Sigmoid colon (tissue), 7 donors: Measurements from ENCODE around the gene PIK3C2G. TPM values are rescaled to one million over a fixed set of nuclear protein-coding genes. Genes with fewer than 3 reads are reported as not detected.

ENCODE experiments used
- DNase-seq: peaks from one replicate; pipeline ENCODE4 v3.0.0-alpha.2; 2019
- H3K27ac ChIP-seq, 4 donors: fragments of 200-600 bp; sonication (generic); one replicate each; pipeline ENCODE4 v1.5.1; 2016 to 2019; ENCODE audit warnings: mild to moderate bottlenecking in 1 of 4
- H3K27me3 ChIP-seq, 3 donors: fragments of 200-600 bp; sonication (generic); one replicate each; pipeline ENCODE4 v1.5.1; 2019; ENCODE audit warnings: mild to moderate bottlenecking in 1 of 3
- H3K36me3 ChIP-seq, 4 donors: fragments of 200-600 bp; sonication (generic); one replicate each; pipeline ENCODE4 v1.5.1; 2016 to 2019
- H3K4me1 ChIP-seq, 4 donors: fragments of 200-600 bp; sonication (generic); one replicate each; pipeline ENCODE4 v1.5.1; 2017 to 2019
- H3K4me3 ChIP-seq, 4 donors: fragments of 200-600 bp; sonication (generic); one replicate each; pipeline ENCODE4 v1.5.1; 2017 to 2019; ENCODE audit warnings: mild to moderate bottlenecking in 2 of 4, moderate library complexity in 1 of 4
- H3K9me3 ChIP-seq, 4 donors: fragments of 200-600 bp in 3 of 4; sonication (generic) in 3 of 4; one replicate each; pipeline versions ENCODE4 v1.5.1 to v1.6.1; 2013 to 2019
- EP300 ChIP-seq, 4 donors: sonication (generic); formaldehyde crosslinking; IDR thresholded peaks; one replicate each; pipeline ENCODE4 v1.6.1; 2017; ENCODE audit warnings: antibody characterized with exemption in 4 of 4
- POLR2A ChIP-seq, 2 donors: fragments of 450-650 bp; IDR thresholded peaks; one replicate each; pipeline ENCODE4 v1.6.1; 2016; ENCODE audit warnings: antibody characterized with exemption in 2 of 2, mild to moderate bottlenecking in 2 of 2, moderate library complexity in 2 of 2
- POLR2AphosphoS5 ChIP-seq, 4 donors: sonication (generic); formaldehyde crosslinking; IDR thresholded peaks; one replicate each; pipeline ENCODE4 v1.6.1; 2017; ENCODE audit warnings: antibody characterized with exemption in 4 of 4
- WGBS, 2 donors: extraction: QIAGEN DNeasy Blood & Tissue Kit; methylation state at CpG; one replicate each; pipeline ENCODE4 v1.1.7; 2013; 5-methylcytosine and 5-hydroxymethylcytosine counted together
- intact Hi-C: fragments of 100-400 bp; cut with DNase I; formaldehyde crosslinking; loops from one replicate; pipeline ENCODE4 v1.15.1; 2023
- polyA plus RNA-seq, 3 donors: library from polyadenylated mRNA; stranded (reverse); fragments of 200-250 nt; gene quantifications; one replicate each; pipeline ENCODE4 v1.2.3, GENCODE V29; 2013
- total RNA-seq, 4 donors: library from RNA; depleted of rRNA; stranded (reverse); fragments of >200 nt; gene quantifications; one replicate each; pipeline ENCODE4 v1.1.0, GENCODE V29; 2016
- TF ChIP-seq, protein P1 (sequence below), 4 experiments: fragments of 450-650 bp in 3 of 4; fragments of 200-600 bp in 1 of 4; IDR thresholded peaks; one replicate each; pipeline ENCODE4 v1.5.1; 2016 to 2019; ENCODE audit warnings: antibody characterized with exemption in 4 of 4, mild to moderate bottlenecking in 3 of 4, moderate library complexity in 2 of 4
- donor health status: healthy with polysubstance abuse.
- donor health status: Bipolar disorder and iron deficiency.
- donor health status: healthy.

PIK3C2G gene
- total and polyA plus RNA-seq, 7 donors, result 0.07 to 1.7 (median 0.63) TPM; not detected in 1

GRCh38 chr12:18239526-18239925 lies 21.8 kb upstream of the PIK3C2G start:
- 63 to 80% methylated on average over 1 of the region's 1 CpG for WGBS, 2 donors
- TF ChIP-seq POLR2AphosphoS5 (IDR thresholded peaks at IDR 0.05), result no peak
- TF ChIP-seq POLR2A (IDR thresholded peaks at IDR 0.05), result no peak
- no peak for TF ChIP-seq EP300 (IDR thresholded peaks at IDR 0.05)
- TF ChIP-seq, protein P1, sequence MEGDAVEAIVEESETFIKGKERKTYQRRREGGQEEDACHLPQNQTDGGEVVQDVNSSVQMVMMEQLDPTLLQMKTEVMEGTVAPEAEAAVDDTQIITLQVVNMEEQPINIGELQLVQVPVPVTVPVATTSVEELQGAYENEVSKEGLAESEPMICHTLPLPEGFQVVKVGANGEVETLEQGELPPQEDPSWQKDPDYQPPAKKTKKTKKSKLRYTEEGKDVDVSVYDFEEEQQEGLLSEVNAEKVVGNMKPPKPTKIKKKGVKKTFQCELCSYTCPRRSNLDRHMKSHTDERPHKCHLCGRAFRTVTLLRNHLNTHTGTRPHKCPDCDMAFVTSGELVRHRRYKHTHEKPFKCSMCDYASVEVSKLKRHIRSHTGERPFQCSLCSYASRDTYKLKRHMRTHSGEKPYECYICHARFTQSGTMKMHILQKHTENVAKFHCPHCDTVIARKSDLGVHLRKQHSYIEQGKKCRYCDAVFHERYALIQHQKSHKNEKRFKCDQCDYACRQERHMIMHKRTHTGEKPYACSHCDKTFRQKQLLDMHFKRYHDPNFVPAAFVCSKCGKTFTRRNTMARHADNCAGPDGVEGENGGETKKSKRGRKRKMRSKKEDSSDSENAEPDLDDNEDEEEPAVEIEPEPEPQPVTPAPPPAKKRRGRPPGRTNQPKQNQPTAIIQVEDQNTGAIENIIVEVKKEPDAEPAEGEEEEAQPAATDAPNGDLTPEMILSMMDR (IDR thresholded peaks at IDR 0.05), result no peak

DNA sequence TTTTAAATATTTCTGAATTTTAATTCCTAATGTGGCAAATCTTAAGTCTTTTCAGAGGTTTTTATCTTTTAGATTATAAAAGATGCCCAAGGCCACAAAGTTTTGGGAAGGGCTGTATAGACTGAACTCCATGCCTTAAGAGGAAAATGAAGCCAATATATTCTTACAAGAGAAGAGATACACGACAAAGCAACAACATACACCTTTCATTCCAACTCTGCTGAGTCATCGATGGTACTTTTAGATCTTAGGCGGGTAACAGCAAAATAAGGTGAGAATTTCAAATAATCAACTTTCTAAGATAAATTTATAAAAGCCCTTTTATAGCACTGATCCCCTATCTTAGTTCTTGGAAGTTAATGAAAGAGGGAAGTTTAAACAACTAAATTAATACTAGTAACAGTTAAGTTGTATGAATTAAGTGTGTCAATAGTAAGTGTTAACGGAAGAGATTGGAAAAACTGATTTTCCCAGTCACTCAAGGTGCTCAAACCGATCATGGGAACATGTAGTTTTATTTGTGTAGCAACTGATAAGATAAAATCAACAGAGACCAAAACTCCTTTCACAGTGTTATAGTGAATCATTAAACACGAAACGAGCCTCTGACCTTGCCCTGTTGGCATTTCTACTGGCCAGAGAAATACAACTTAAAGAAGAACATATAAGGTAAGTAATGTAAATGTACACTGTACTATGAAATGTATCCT lies 18.8 kb upstream of the PIK3C2G start:
- H3K27me3 ChIP-seq, result no peaks in the 10 kb centered on the region
- H3K4me1 ChIP-seq, result no peaks in the 10 kb centered on the region
- 18 to 66% methylated on average over 7 of the region's 7 CpGs for WGBS, 2 donors
- intact Hi-C loops, result no loop called here
- TF ChIP-seq, protein P1 (IDR thresholded peaks at IDR 0.05), result no peak
- TF ChIP-seq EP300 (IDR thresholded peaks at IDR 0.05) (no peak), POLR2A (IDR thresholded peaks at IDR 0.05) (no peak), POLR2AphosphoS5 (IDR thresholded peaks at IDR 0.05) (no peak)
- H3K9me3 ChIP-seq, result peaks cover 0 to 3% (median 0%) of the 10 kb centered on the region in 4 donors
- H3K36me3 ChIP-seq, result no peaks in the 10 kb centered on the region
- no peak for DNase-seq
- no peak overlapping the region for H3K27ac ChIP-seq
- H3K4me3 ChIP-seq, result no peak overlapping the region

More at GRCh38 chr12:18239526-18239925, 21.8 kb upstream of the PIK3C2G start:
- DNase-seq, result no peak
- intact Hi-C loops, result no loop called here
- H3K4me3 ChIP-seq, result no peak overlapping the region
- H3K27ac ChIP-seq, result no peak overlapping the region
- no peaks in the 10 kb centered on the region for H3K4me1 ChIP-seq
- H3K36me3 ChIP-seq, result no peaks in the 10 kb centered on the region
- H3K27me3 ChIP-seq, result no peaks in the 10 kb centered on the region
- H3K9me3 ChIP-seq, result peaks cover 0 to 5% (median 4%) of the 10 kb centered on the region in 4 donors

GRCh38 chr12:18243238-18243637 lies 18.1 kb upstream of the PIK3C2G start:
- TF ChIP-seq, protein P1 (IDR thresholded peaks at IDR 0.05), result no peak
- TF ChIP-seq POLR2A (IDR thresholded peaks at IDR 0.05) (no peak), POLR2AphosphoS5 (IDR thresholded peaks at IDR 0.05) (no peak)
- no peaks in the 10 kb centered on the region for H3K4me1 ChIP-seq
- H3K27me3 ChIP-seq, result no peaks in the 10 kb centered on the region
- DNase-seq, result no peak
- no peak overlapping the region for H3K4me3 ChIP-seq
- intact Hi-C loops, result no loop called here
- H3K27ac ChIP-seq, result no peak overlapping the region
- H3K36me3 ChIP-seq, result no peaks in the 10 kb centered on the region
- H3K9me3 ChIP-seq, result no peaks in the 10 kb centered on the region

DNA sequence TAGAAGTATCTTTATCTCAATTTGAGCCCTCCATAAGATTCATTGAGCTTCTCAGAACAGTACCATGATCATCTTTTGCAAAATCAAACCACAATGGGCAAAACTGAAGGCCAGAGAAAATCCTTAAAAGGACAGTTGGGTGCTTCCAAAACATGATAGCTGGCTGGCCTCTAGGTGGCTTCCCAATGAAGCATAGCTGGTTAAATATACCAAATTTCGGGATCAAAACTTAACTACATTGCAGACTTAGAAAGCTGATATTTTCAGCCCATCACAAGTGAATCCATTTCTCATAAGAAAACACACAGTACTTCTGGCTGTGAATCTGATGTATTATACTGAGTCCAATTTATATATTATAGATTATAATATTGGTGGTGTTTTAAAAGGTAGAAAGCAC lies 15.3 kb upstream of the PIK3C2G start:
- Histone ChIP-seq H3K4me3 (no peak overlapping the region), H3K4me1 (no peaks in the 10 kb centered on the region), H3K36me3 (no peaks in the 10 kb centered on the region), H3K27ac (no peak overlapping the region), H3K9me3 (no peaks in the 10 kb centered on the region), H3K27me3 (no peaks in the 10 kb centered on the region)
- whole genome bisulfite sequencing, 2 donors, result 89 to 91% methylated on average over 1 of the region's 1 CpG
- TF ChIP-seq POLR2AphosphoS5 (IDR thresholded peaks at IDR 0.05), result no peak
- TF ChIP-seq EP300 (IDR thresholded peaks at IDR 0.05), result no peak
- TF ChIP-seq, protein P1 (IDR thresholded peaks at IDR 0.05), result no peak
- TF ChIP-seq POLR2A (IDR thresholded peaks at IDR 0.05), result no peak
- intact Hi-C loops, result no loop called here
- no peak for DNase-seq
